K562 (cell line): ENCODE measurements around the gene USP2. TPM values are rescaled to one million over a fixed set of nuclear protein-coding genes. Genes with fewer than 3 reads are reported as not detected.

Experiments used
- ATF1 ChIP-seq, 2 experiments: fragments of 450-650 bp in 1 of 2; IDR thresholded peaks; 2 replicates each; pipeline ENCODE4 v1.6.1; 2016; ENCODE audit warnings: missing compliant biosample characterization in 1 of 2, missing genetic modification characterization in 1 of 2
- BMI1 ChIP-seq: fragments of 150-350 bp; IDR thresholded peaks from 2 replicates; pipeline ENCODE4 v1.6.1; 2014; ENCODE audit warnings: low read length
- CBX5 ChIP-seq: IDR thresholded peaks from 2 replicates; pipeline ENCODE4 v1.6.1; 2014; ENCODE audit warnings: low read depth, borderline replicate concordance
- ESRRA ChIP-seq: fragments of 450-650 bp; IDR thresholded peaks from 2 replicates; pipeline ENCODE4 v1.6.1; 2014; ENCODE audit warnings: low read depth, mild to moderate bottlenecking, moderate library complexity, borderline replicate concordance
- HEY1 ChIP-seq: fragments of 250-450 bp; sonication (Bioruptor Pico); IDR thresholded peaks from 2 replicates; pipeline ENCODE4 v1.5.0; 2020; ENCODE audit warnings: mild to moderate bottlenecking, moderate library complexity, borderline replicate concordance
- MAX ChIP-seq: sonication (generic); formaldehyde crosslinking; IDR thresholded peaks from 2 replicates; pipeline ENCODE4 v1.9.0; 2022; ENCODE audit warnings: mild to moderate bottlenecking, missing genetic modification reagents
- MCM7 ChIP-seq, 2 experiments: fragments of 450-650 bp; IDR thresholded peaks; 2 replicates each; pipeline ENCODE4 v1.6.1; 2016 to 2018
- PHF20 ChIP-seq: fragments of 450-650 bp; IDR thresholded peaks from 2 replicates; pipeline ENCODE4 v1.6.1; 2018; ENCODE audit not compliant: partially characterized antibody
- RBM14 ChIP-seq: fragments of 200-400 bp; formaldehyde crosslinking; IDR thresholded peaks from 2 replicates; pipeline ENCODE4 v1.6.1; 2018; ENCODE audit warnings: low read depth, mild to moderate bottlenecking, low read length, moderate library complexity, borderline replicate concordance; ENCODE audit not compliant: insufficient read depth
- RFX5 ChIP-seq: IDR thresholded peaks from 2 replicates; pipeline ENCODE4 v1.6.1; 2011; ENCODE audit warnings: low read depth, mild to moderate bottlenecking, improper control_type of control experiment, low read length
- SMARCC2 ChIP-seq: fragments of 450-650 bp; IDR thresholded peaks from 2 replicates; pipeline ENCODE4 v1.6.1; 2017; ENCODE audit warnings: antibody characterized with exemption, moderate library complexity, mild to moderate bottlenecking, low read depth
- SRSF9 ChIP-seq: fragments of 200-400 bp; formaldehyde crosslinking; IDR thresholded peaks from 2 replicates; pipeline ENCODE4 v1.6.1; 2017; ENCODE audit warnings: low read depth, low read length, borderline replicate concordance
- TBP ChIP-seq: optimal IDR thresholded peaks from 2 replicates; pipeline ENCODE3; 2011; ENCODE audit warnings: low read depth, low read length, improper control_type of control experiment
- TRIM24 ChIP-seq, 2 experiments: fragments of 450-650 bp; IDR thresholded peaks; 2 replicates each; pipeline ENCODE4 v1.6.1; 2016
- USF1 ChIP-seq: sonication (generic); formaldehyde crosslinking; IDR thresholded peaks from 2 replicates; pipeline ENCODE4 v1.9.0; 2022; ENCODE audit warnings: mild to moderate bottlenecking, missing genetic modification reagents
- ZNF75A ChIP-seq: fragments of 450-650 bp; formaldehyde crosslinking; IDR thresholded peaks from 2 replicates; pipeline ENCODE4 v1.4.0; 2020; ENCODE audit warnings: mild to moderate bottlenecking
- polyA plus RNA-seq, 8 experiments: library from polyadenylated mRNA; depleted of rRNA in 4 of 8; stranded (reverse) in 5 of 8; unstranded in 3 of 8; fragments of >200 nt; fragmentation: Nextera tagmentation in 2 of 8; fragmentation: Illumina TruSeq in 1 of 8; extraction: Ambion mirVana in 2 of 8; extraction: Trizol in 1 of 8; gene quantifications; 2 replicates each; pipeline versions ENCODE4 v1.2.1 to v1.2.3, GENCODE V29; 2011 to 2014; ENCODE audit warnings: inconsistent platforms in 1 of 8, missing spikeins in 1 of 8
- total RNA-seq, 7 experiments: library from RNA; depleted of rRNA in 6 of 7; stranded (reverse); fragments of >200 nt in 6 of 7; fragmentation: Illumina TruSeq in 2 of 7; extraction: Trizol in 2 of 7; gene quantifications; 2 replicates each; pipeline versions ENCODE4 v1.2.1 to v1.2.3, GENCODE V29; 2011 to 2021; ENCODE audit warnings: low replicate concordance in 1 of 7
- TF ChIP-seq, protein P1 (sequence below): fragments of 250-450 bp; sonication (Bioruptor Pico); IDR thresholded peaks from 2 replicates; pipeline ENCODE4 v1.5.0; 2020; ENCODE audit warnings: mild to moderate bottlenecking
- TF ChIP-seq, protein P2 (sequence below), 2 experiments: IDR thresholded peaks; 2 replicates each; pipeline ENCODE4 v1.6.1; 2012; ENCODE audit warnings: improper control_type of control experiment in 2 of 2, low read depth in 2 of 2, low read length in 2 of 2, borderline replicate concordance in 1 of 2
- TF ChIP-seq, protein P3 (sequence below): IDR thresholded peaks from 2 replicates; pipeline ENCODE4 v1.6.1; 2014; ENCODE audit warnings: antibody characterized with exemption

Gene USP2
- total and polyA plus RNA-seq, 9 of the 15 experiments (the other 6 are each of a cell fraction or from before 2014, with no cell fraction given), result 2.8 to 16.9 (median 3.9) TPM

DNA sequence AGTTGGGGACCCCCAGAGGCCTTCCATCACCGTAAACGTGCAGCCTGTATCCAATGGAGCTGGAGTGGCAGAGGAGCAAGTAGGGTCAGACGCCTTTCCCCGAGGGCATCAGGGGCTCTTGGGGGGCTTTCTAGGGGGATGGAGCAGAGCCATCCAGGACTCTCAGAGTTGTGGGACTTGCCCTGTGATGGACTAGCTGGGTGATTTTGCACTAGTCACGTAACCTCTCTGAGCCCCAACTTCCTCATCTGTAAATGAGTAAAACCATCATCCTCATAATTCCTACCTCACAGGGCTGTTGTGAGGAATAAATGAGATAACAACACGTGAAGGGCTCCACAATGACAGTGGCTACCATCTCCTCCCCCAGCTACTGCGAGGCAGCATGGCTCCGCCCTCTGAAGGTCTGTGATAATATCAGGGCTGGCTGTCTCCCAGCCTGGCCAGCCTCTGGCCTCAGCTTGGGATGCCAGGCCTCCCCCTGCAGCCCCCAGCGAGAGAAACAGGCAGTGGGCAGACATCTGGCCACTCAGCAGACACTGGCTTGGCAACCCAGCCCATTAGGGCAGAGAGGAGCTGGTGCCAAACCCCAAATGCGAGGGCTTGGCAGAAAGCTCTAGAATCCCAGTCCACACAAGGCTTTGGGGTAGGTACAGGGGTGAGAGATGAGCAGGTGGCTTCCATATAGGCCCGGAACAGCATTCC, 6.7 kb downstream of the USP2 start (continued):
- 0 out of 2 replicates have a peak, but pooled peaks have one; percentile 5 for TF ChIP-seq CBX5
- TF ChIP-seq RBM14, result no peak
- TF ChIP-seq BMI1, result no peak
- TF ChIP-seq RFX5, result no peak
- TF ChIP-seq SRSF9, result no peak
- TF ChIP-seq HEY1 (CRISPR knock-in tag), result no peak
- TF ChIP-seq TBP, result no peak
- TF ChIP-seq ZNF75A, result no peak
- TF ChIP-seq SMARCC2, result no peak
- TF ChIP-seq, protein P1, sequence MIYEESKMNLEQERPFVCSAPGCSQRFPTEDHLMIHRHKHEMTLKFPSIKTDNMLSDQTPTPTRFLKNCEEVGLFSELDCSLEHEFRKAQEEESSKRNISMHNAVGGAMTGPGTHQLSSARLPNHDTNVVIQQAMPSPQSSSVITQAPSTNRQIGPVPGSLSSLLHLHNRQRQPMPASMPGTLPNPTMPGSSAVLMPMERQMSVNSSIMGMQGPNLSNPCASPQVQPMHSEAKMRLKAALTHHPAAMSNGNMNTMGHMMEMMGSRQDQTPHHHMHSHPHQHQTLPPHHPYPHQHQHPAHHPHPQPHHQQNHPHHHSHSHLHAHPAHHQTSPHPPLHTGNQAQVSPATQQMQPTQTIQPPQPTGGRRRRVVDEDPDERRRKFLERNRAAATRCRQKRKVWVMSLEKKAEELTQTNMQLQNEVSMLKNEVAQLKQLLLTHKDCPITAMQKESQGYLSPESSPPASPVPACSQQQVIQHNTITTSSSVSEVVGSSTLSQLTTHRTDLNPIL (CRISPR knock-in tag), result no peak
- TF ChIP-seq, protein P2, sequence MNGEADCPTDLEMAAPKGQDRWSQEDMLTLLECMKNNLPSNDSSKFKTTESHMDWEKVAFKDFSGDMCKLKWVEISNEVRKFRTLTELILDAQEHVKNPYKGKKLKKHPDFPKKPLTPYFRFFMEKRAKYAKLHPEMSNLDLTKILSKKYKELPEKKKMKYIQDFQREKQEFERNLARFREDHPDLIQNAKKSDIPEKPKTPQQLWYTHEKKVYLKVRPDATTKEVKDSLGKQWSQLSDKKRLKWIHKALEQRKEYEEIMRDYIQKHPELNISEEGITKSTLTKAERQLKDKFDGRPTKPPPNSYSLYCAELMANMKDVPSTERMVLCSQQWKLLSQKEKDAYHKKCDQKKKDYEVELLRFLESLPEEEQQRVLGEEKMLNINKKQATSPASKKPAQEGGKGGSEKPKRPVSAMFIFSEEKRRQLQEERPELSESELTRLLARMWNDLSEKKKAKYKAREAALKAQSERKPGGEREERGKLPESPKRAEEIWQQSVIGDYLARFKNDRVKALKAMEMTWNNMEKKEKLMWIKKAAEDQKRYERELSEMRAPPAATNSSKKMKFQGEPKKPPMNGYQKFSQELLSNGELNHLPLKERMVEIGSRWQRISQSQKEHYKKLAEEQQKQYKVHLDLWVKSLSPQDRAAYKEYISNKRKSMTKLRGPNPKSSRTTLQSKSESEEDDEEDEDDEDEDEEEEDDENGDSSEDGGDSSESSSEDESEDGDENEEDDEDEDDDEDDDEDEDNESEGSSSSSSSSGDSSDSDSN (IDR thresholded peaks at IDR 0.05; ENCODE audit: borderline replicate concordance in 1 of 2, low read depth in 2 of 2, low read length in 2 of 2), result no peak
- no peak for TF ChIP-seq ATF1 (CRISPR knock-in tag; IDR thresholded peaks at IDR 0.05)
- TF ChIP-seq ATF1 (tag; IDR thresholded peaks at IDR 0.05), result peak; percentile 52; the same call in 1 of the 2 replicates
- TF ChIP-seq USF1 (CRISPR knock-in tag), result peak; percentile 80
- TF ChIP-seq, protein P3, sequence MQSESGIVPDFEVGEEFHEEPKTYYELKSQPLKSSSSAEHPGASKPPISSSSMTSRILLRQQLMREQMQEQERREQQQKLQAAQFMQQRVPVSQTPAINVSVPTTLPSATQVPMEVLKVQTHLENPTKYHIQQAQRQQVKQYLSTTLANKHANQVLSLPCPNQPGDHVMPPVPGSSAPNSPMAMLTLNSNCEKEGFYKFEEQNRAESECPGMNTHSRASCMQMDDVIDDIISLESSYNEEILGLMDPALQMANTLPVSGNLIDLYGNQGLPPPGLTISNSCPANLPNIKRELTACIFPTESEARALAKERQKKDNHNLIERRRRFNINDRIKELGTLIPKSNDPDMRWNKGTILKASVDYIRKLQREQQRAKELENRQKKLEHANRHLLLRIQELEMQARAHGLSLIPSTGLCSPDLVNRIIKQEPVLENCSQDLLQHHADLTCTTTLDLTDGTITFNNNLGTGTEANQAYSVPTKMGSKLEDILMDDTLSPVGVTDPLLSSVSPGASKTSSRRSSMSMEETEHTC, result no peak
- peak; percentile 66; the same call in 1 of the 2 replicates for TF ChIP-seq ESRRA
- TF ChIP-seq TRIM24 (IDR thresholded peaks at IDR 0.05), result no peak
- no peak for TF ChIP-seq MCM7 (IDR thresholded peaks at IDR 0.05)
- TF ChIP-seq MAX (CRISPR knock-in tag), result peak; percentile 73
- TF ChIP-seq PHF20, result no peak
